Stimulated activated CD8-positive, alpha-beta memory T cell treated with anti-CD3 and anti-CD28 coated beads, Interleukin-4, amount 100 ng/mL, for 24 hours (primary cell): ENCODE data around the gene EN2.

Experiments
- DNase-seq: peaks from one replicate; pipeline ENCODE4 v3.0.0-alpha.2; 2020; ENCODE audit warnings: low read depth

The EN2 gene

DNA sequence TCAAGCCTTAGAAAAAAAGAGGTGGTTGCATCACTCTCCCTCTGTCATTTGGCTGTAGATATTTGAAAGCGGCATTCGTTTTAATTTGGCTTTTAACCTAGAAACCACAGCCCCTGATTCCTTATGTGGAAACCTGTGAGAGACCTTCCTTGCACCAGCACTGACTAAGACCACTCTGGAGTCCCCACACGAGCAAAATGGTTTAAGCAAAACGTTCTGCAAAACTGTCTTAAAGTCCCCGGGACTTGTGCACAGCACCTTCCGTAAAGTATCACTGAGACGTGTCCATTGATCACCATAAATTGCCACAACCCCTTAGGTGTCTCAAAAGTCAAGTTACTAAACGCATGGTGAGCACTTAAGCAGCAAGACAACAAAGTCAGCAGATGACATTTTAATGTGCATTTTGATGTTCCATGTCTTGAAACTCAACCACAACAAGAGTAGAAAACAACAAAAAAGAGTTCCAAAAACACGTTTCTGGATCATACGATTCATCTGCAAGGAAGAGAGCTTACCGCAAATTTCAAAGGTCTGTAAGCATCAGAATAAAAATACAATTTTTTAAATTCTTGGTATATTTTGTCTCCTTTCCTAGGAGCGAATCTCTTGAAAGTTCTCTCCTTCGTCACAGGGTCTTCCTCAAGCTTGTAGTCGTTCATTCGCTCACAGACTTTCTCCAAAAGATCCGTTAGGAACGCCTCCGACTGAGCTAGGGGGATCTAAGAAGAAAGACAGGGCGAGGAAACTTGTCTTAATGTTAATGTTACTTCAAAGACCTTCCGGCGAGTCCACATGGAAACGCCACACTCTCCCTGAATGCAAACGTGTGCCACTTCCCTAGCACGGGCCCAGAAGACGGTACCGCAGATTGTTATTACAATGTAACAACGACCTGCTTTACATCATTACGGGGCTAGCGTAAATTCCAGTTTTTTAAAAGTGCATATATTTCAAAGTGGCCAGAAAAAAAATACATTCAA lies 50.7 kb downstream of the EN2 start:
- DNase-seq: no peak

DNA sequence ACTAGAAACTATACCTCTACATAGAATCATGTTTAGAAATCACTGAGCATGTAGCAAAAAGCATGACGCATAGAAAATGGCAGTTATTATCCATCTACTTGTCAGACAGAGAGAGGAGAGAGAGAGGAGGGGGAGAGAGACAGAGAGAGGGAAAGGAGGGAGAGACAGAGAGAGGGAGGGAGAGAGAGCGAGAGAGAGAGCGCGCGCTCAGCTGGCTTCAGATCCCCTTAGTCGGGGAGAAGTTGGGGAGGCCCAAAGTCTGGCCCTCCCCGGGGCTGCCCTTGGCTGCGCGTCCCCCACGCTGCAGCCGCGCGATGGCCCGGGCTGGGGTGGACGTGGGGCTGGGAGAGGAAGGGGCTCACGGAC lies 51.4 kb downstream of the EN2 start:
- no peak for DNase-seq

DNA sequence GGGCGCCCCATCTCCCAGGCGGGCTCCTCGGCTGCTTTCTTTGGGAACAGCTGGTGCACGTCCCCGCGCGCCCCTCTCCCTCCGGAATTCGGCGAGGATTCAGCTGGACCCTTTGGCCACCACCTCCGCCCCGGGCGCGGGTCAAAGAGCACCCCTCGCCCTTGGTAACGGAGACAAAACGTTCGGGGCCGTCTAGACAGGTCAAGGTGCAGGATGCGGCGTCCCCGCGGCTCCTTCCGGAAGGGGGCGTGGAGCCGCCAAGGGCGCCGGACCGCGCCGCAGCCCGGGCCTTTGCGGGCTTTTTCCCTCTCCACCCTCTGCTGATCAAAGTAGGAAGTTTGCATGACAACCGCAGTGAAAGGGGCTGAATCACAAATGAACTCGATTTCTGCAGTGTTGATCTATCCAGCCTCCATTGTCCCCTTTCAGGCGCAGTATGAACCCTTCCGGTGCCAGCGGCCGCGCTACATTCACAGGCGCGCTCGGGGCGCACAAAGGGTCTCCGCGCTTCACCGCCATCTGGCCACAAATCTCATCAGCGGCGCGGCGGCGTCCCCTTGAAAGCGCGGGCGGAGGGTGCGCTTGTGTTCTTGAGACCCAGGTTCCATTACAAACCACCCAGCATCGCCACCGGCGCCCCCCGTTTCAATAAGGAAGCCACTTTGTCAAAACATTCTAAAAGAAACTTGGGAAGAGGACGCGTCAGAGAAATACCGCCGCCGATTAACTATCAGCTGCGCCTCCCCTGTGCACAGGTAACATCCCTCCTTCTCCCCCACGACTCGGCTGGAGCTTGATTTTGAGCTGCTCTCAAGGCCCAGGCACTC lies 52.0 kb downstream of the EN2 start:
- DNase-seq: no peak

DNA sequence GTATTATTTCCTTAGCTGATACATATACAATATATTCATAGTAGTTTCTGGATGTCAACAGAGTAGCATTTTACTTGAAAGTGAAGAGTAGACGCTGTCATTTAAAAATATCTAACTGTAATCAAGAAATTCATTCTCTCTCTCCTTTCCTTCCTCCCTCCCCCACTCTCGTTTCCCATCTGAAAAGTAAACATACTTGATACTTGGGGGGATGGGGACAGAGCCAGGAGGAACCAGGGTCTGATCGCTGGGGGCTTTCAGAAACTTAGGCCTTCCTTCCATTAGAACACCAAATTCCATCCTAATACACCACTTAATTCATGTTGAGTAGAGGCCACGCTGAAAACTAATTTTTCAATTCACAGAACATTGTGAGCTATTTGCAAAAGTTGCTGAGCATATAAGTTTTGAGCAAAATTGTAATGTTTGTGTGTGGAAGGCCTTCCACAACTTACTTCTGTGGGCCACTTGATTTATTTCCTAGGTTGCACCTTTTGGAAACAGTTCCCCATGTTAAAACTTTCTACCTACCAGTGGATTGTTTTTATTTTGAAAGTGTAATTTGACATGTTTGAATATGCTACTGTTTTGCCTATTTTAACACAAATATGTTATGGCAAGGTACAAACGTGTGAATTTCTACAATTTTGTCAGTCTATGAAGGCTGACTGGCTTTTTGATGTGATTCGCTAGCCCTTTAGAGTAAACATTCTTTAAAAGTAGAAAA lies 53.2 kb downstream of the EN2 start:
- DNase-seq: no peak

DNA sequence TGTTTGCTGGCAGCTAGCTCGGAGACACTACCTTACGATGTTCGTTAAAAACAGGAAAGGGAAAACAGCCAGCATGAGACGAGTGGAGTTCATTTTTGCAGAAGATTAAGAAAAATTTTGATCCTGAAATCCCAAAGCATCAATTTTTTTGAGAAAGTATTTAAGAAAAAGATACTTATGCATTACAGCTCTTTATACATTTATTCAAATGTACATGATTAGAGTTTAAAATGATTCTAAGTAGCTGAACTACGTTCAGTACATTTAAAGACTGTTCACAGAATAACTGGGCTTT lies 53.7 kb downstream of the EN2 start:
- DNase-seq: no peak

DNA sequence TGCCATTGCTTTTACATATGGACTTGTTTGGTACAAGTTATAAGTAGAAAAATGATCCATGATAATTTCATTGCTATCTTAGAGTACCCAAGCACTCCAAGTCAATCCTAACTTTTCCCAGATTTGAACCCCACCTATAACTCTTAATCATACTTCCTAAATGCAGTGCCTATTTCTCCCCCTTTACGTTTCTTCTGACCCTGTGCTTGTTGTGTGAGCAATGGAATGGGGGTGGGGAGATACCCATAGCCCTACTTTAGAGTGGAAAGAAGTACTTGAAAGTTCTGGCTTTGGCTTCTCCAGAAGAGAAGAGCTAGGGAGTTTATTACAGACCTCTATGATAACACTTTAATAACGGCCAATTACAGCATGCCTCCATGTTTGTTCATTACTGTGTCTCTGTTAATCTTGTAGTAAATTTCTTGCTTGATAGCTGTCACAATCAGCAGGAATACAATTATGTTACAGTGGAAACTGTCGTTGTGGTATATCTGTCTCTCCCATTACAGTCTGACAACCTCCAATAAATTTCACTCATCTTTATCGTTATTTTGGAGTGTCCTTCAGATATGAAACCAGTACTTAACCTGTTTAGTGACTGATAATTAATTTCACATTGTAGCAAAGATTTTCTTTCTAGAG lies 54.4 kb downstream of the EN2 start:
- DNase-seq: no peak

DNA sequence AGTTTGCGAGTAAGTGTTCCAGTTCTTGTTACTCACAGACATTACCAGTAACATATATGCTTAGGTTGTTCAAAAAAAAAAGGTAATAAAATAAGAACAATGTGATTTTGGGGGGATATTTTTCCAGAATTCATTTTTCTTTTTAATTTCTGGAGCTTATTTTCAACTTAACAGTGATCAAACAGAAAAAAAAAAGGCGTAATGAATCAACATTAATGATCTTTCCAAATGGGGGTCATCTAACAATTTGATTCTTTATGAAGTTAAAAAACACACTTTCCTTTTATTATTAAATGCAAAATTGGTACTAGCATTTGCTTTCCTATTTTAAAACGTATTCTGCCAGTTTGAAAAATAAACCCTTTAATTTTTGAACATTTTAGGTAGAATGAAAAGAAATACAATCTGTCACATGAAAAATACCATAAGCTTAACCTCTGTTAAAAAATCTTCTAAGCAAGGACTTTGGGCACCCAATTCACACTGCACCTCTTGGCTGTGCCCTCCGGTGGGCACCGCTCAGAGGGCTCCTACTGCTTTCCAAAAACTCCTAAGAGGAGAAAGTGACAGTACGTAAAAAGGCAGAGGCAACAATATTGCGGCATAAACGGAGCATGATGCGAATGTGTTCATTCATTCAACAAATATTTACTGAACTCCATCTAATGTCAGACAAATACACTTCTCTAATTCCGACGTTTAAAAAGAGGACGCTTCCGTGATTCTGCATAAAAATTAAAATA lies 55.8 kb downstream of the EN2 start:
- DNase-seq: no peak

DNA sequence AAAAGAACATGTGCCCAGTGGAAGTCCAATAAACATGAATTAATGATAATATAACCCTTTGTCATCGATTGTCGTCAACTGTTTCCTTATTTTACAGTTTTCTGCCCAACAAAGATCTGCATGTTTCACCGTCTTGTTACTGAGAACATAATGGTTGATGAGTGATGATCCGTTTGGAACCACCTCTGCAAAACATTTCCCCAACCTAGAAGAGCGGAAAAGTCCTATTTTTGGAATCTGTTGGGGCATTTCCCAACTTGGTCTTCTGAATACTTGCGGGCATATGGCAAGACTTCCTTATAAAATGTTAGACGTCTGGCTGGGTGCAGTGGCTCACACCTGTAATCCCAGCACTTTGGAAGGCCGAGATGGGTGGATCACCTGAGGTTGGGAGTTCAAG lies 56.4 kb downstream of the EN2 start:
- DNase-seq: no peak
